ENCODE data around the gene DISC1. TPM values are rescaled to one million over a fixed set of nuclear protein-coding genes. Genes with fewer than 3 reads are reported as not detected.

DISC1 gene
- total and polyA plus RNA-seq, 2 donors (not counting 3 experiments of a cell fraction or from before 2014, with no cell fraction given), result 3.3 to 14.7 TPM

- Histone ChIP-seq H3K9me3 (replicated peaks; ENCODE audit: control insufficient read depth, insufficient read depth, low read length) (no peaks in the 10 kb centered on the region), H3K27me3 (ENCODE audit: control insufficient read depth in 2 of 2, insufficient read depth in 2 of 2, low read length in 2 of 2) (no peaks in the 10 kb centered on the region), H3K79me2 (ENCODE audit: control insufficient read depth, insufficient read depth, low read length) (no peaks in the 10 kb centered on the region), H3K27ac (ENCODE audit: insufficient read depth, low read depth, low read length) (no peak overlapping the region), H3K4me3 (replicated peaks in 1 of 3; ENCODE audit: insufficient read depth in 1 of 3, low read depth in 1 of 3, low read length in 3 of 3) (no peak overlapping the region), H3K9ac (replicated peaks; ENCODE audit: extremely low read depth, insufficient read depth, low read length) (no peak overlapping the region), H3K4me1 (ENCODE audit: control insufficient read depth, extremely low read depth, insufficient read depth, low read length) (no peaks in the 10 kb centered on the region), H3K36me3 (ENCODE audit: control insufficient read depth in 2 of 2, extremely low read depth in 1 of 2, insufficient read depth in 2 of 2, low read length in 2 of 2) (no peaks in the 10 kb centered on the region), H3K4me2 (ENCODE audit: insufficient read depth, low read length) (no peak overlapping the region), H4K20me1 (replicated peaks; ENCODE audit: control insufficient read depth, extremely low read depth, insufficient read depth, low read length) (no peaks in the 10 kb centered on the region), H2AFZ (ENCODE audit: low read depth, low read length) (no peak overlapping the region), H3K9me1 (replicated peaks; ENCODE audit: control insufficient read depth, extremely low read depth, insufficient read depth, low read length) (no peaks in the 10 kb centered on the region)
- no TSS peak for BruUV-seq (replicated peaks)
- POLR2A ChIA-PET, result no interaction called here
- no peak for DNase-seq (ENCODE audit: low read depth, low spot score)
- CTCF ChIA-PET, result no interaction called here
- dilution Hi-C loops (cut with MboI; ENCODE audit: extremely low pct_ligation_motif_present, low sequenced_read_pairs) (no loop called here), intact Hi-C loops (cut with micrococcal nuclease) (no loop called here)
- FAIRE-seq, result no peak
- TF ChIP-seq FOS (IDR thresholded peaks at IDR 0.05; ENCODE audit: borderline replicate concordance, insufficient read depth, low read length), result no peak
- no peak for TF ChIP-seq GATA2 (IDR thresholded peaks at IDR 0.05; ENCODE audit: insufficient read depth, insufficient read length, low read depth, low read length)
- TF ChIP-seq EZH2 (IDR thresholded peaks at IDR 0.05; ENCODE audit: borderline replicate concordance, low read depth, low read length, severe bottlenecking), result no peak
These were observed 338.4 kb downstream of the DISC1 start for GRCh38 chr1:231964961-231965360.

DNA sequence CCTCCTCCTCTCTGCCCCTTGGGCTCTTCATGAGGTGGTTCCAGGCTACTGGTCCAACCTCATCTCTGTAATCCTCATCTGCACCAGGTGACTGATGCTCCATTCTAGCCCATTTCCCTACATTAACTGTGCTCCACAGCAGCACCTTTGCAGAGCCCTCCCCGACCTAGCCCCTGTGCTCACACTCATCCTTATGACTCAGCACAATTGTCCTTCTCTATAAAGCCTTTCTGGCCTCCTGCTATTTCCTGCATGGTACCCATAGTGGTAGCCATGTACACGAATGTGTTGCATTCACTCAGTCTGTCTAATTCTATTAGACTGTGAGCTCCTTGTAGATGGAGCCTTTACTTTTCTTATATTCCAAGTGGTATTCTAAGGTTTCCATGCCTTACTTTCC, 339.0 kb downstream of the DISC1 start:
- no peak for FAIRE-seq
- POLR2A ChIA-PET, result no interaction called here

More for the DNA sequence above, 339.0 kb downstream of the DISC1 start:
- Histone ChIP-seq H3K27me3 (ENCODE audit: control insufficient read depth in 2 of 2, insufficient read depth in 2 of 2, low read length in 2 of 2) (no peaks in the 10 kb centered on the region), H3K9ac (replicated peaks; ENCODE audit: extremely low read depth, insufficient read depth, low read length) (no peak overlapping the region), H3K79me2 (ENCODE audit: control insufficient read depth, insufficient read depth, low read length) (no peaks in the 10 kb centered on the region), H3K4me1 (ENCODE audit: control insufficient read depth, extremely low read depth, insufficient read depth, low read length) (peaks cover under 1% of the 10 kb centered on the region), H4K20me1 (replicated peaks; ENCODE audit: control insufficient read depth, extremely low read depth, insufficient read depth, low read length) (no peaks in the 10 kb centered on the region), H3K4me2 (ENCODE audit: insufficient read depth, low read length) (no peak overlapping the region), H3K9me3 (replicated peaks; ENCODE audit: control insufficient read depth, insufficient read depth, low read length) (no peaks in the 10 kb centered on the region), H3K9me1 (replicated peaks; ENCODE audit: control insufficient read depth, extremely low read depth, insufficient read depth, low read length) (no peaks in the 10 kb centered on the region), H3K4me3 (replicated peaks in 1 of 3; ENCODE audit: insufficient read depth in 1 of 3, low read depth in 1 of 3, low read length in 3 of 3) (no peak overlapping the region), H3K36me3 (ENCODE audit: control insufficient read depth in 2 of 2, extremely low read depth in 1 of 2, insufficient read depth in 2 of 2, low read length in 2 of 2) (no peaks in the 10 kb centered on the region), H3K27ac (ENCODE audit: insufficient read depth, low read depth, low read length) (no peak overlapping the region), H2AFZ (ENCODE audit: low read depth, low read length) (no peak overlapping the region)
- TF ChIP-seq POLR2AphosphoS5 (IDR thresholded peaks at IDR 0.05; ENCODE audit: insufficient read depth, low read depth, low read length) (no peak), EZH2 (IDR thresholded peaks at IDR 0.05; ENCODE audit: borderline replicate concordance, low read depth, low read length, severe bottlenecking) (no peak), POLR2A (IDR thresholded peaks at IDR 0.05; ENCODE audit: low read depth, low read length) (no peak), GATA2 (IDR thresholded peaks at IDR 0.05; ENCODE audit: insufficient read depth, insufficient read length, low read depth, low read length) (no peak), JUN (IDR thresholded peaks at IDR 0.05; ENCODE audit: borderline replicate concordance, insufficient read depth, insufficient read length, low read depth) (no peak), MYC (IDR thresholded peaks at IDR 0.05; ENCODE audit: low read depth, low read length) (no peak), FOS (IDR thresholded peaks at IDR 0.05; ENCODE audit: borderline replicate concordance, insufficient read depth, low read length) (no peak), CTCF (IDR thresholded peaks at IDR 0.05; ENCODE audit: extremely low read depth in 1 of 2, insufficient read depth in 1 of 2, low read depth in 1 of 2, low read length in 2 of 2) (no peak)
- TF ChIP-seq, protein P1, sequence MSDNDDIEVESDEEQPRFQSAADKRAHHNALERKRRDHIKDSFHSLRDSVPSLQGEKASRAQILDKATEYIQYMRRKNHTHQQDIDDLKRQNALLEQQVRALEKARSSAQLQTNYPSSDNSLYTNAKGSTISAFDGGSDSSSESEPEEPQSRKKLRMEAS (IDR thresholded peaks at IDR 0.05; ENCODE audit: insufficient read depth, insufficient read length), result no peak
- no TSS peak for BruUV-seq (replicated peaks)
- CTCF ChIA-PET, result no interaction called here
- DNase-seq (ENCODE audit: low read depth, low spot score), result no peak
- dilution Hi-C loops (cut with MboI; ENCODE audit: extremely low pct_ligation_motif_present, low sequenced_read_pairs) (no loop called here), intact Hi-C loops (cut with micrococcal nuclease) (no loop called here)
